ENCODE data around the gene USP7.

The USP7 gene

GRCh38 chr16:8952281-8952751, 11.4 kb downstream of the USP7 start:
- TF ChIP-seq POLR2A (IDR thresholded peaks at IDR 0.05; ENCODE audit: low read depth, low read length) = no peak

GRCh38 chr16:8951447-8952280, 12.0 kb downstream of the USP7 start:
- DNase-seq (ENCODE audit: insufficient read length, low spot score) = no peak
- no peak for FAIRE-seq
- no peak for TF ChIP-seq POLR2A (IDR thresholded peaks at IDR 0.05; ENCODE audit: low read depth, low read length)

More at GRCh38 chr16:8952281-8952751, 11.4 kb downstream of the USP7 start:
- FAIRE-seq (no peak), DNase-seq (ENCODE audit: insufficient read length, low spot score) (no peak)

GRCh38 chr16:8950580-8951077, 13.1 kb downstream of the USP7 start:
- FAIRE-seq (no peak), DNase-seq (ENCODE audit: insufficient read length, low spot score) (no peak)
- TF ChIP-seq POLR2A (IDR thresholded peaks at IDR 0.05; ENCODE audit: low read depth, low read length) = no peak

- DNase-seq (ENCODE audit: insufficient read length, low spot score) = no peak
- no peak for FAIRE-seq
- TF ChIP-seq POLR2A (IDR thresholded peaks at IDR 0.05; ENCODE audit: low read depth, low read length) = no peak
Observed at GRCh38 chr16:8949536-8950418, 13.9 kb downstream of the USP7 start.

GRCh38 chr16:8948831-8949230, 14.9 kb downstream of the USP7 start:
- FAIRE-seq (no peak), DNase-seq (ENCODE audit: insufficient read length, low spot score) (no peak)
- no peak for TF ChIP-seq POLR2A (IDR thresholded peaks at IDR 0.05; ENCODE audit: low read depth, low read length)

GRCh38 chr16:8948069-8948593, 15.6 kb downstream of the USP7 start:
- DNase-seq (ENCODE audit: insufficient read length, low spot score) = no peak
- FAIRE-seq = no peak
- no peak for TF ChIP-seq POLR2A (IDR thresholded peaks at IDR 0.05; ENCODE audit: low read depth, low read length)

GRCh38 chr16:8946544-8946943, 17.2 kb downstream of the USP7 start:
- no peak for FAIRE-seq
- no peak for DNase-seq (ENCODE audit: insufficient read length, low spot score)
- TF ChIP-seq POLR2A (IDR thresholded peaks at IDR 0.05; ENCODE audit: low read depth, low read length) = no peak

- no peak for FAIRE-seq
Observed at GRCh38 chr16:8945626-8946296, 17.9 kb downstream of the USP7 start.

GRCh38 chr16:8943966-8944759, 19.5 kb downstream of the USP7 start:
- FAIRE-seq = no peak
- TF ChIP-seq POLR2A (IDR thresholded peaks at IDR 0.05; ENCODE audit: low read depth, low read length) = no peak

More at GRCh38 chr16:8945626-8946296, 17.9 kb downstream of the USP7 start:
- no peak for TF ChIP-seq POLR2A (IDR thresholded peaks at IDR 0.05; ENCODE audit: low read depth, low read length)
- no peak for DNase-seq (ENCODE audit: insufficient read length, low spot score)

GRCh38 chr16:8943001-8943763, 20.5 kb downstream of the USP7 start:
- no peak for DNase-seq (ENCODE audit: insufficient read length, low spot score)
- FAIRE-seq = no peak
- no peak for TF ChIP-seq POLR2A (IDR thresholded peaks at IDR 0.05; ENCODE audit: low read depth, low read length)

More at GRCh38 chr16:8943966-8944759, 19.5 kb downstream of the USP7 start:
- DNase-seq (ENCODE audit: insufficient read length, low spot score) = no peak

- DNase-seq (ENCODE audit: insufficient read length, low spot score) (no peak), FAIRE-seq (no peak)
Observed at GRCh38 chr16:8941718-8942344, 21.9 kb downstream of the USP7 start.

More at GRCh38 chr16:8941718-8942344, 21.9 kb downstream of the USP7 start:
- TF ChIP-seq POLR2A (IDR thresholded peaks at IDR 0.05; ENCODE audit: low read depth, low read length) = no peak
